Right cardiac atrium (tissue), 5 donors: ENCODE data around the gene GIMAP8. TPM values are rescaled to one million over a fixed set of nuclear protein-coding genes. Genes with fewer than 3 reads are reported as not detected.
A peak's percentile ranks its signal among the peaks of the same experiment; 100 is the strongest.

ENCODE experiments used
- ATAC-seq, 2 donors: fragments of 200-7000 bp; cut with Tn5 transposase; one replicate each; pipeline versions ENCODE4 v1.8.0 to v1.9.1; 2020; ENCODE audit warnings: moderate library complexity in 2 of 2, mild to moderate bottlenecking in 1 of 2
- DNase-seq, 3 donors: peaks; one replicate each; pipeline ENCODE4 v3.0.0-alpha.2; 2020
- H3K27ac ChIP-seq: one replicate; pipeline ENCODE4 v1.5.1; 2013; ENCODE audit warnings: mild to moderate bottlenecking, low read length, control low read depth, moderate library complexity
- H3K27me3 ChIP-seq: one replicate; pipeline ENCODE4 v1.6.1; 2013; ENCODE audit not compliant: control insufficient read depth, insufficient read depth
- H3K4me1 ChIP-seq: one replicate; pipeline ENCODE4 v1.6.1; 2013; ENCODE audit warnings: low read length; ENCODE audit not compliant: control insufficient read depth, insufficient read depth
- H3K4me3 ChIP-seq: one replicate; pipeline ENCODE4 v1.5.1; 2013; ENCODE audit warnings: low read length, control low read depth
- H3K9me3 ChIP-seq: one replicate; pipeline ENCODE4 v1.6.1; 2013; ENCODE audit warnings: low read length; ENCODE audit not compliant: control insufficient read depth
- WGBS: extraction: QIAGEN DNeasy Blood & Tissue Kit; methylation state at CpG from one replicate; pipeline ENCODE4 v1.1.7; 2013; 5-methylcytosine and 5-hydroxymethylcytosine counted together
- intact Hi-C, 4 donors: fragments of 100-400 bp; cut with DNase I; formaldehyde crosslinking; loops; one replicate each; pipeline versions ENCODE4 v1.11.0 to v1.14.0; 2022 to 2023
- polyA plus RNA-seq: library from polyadenylated mRNA; stranded (reverse); fragments of 200-250 nt; gene quantifications from one replicate; pipeline ENCODE4 v1.2.3, GENCODE V29; 2013
- total RNA-seq, 4 donors: library from RNA; stranded (reverse); fragmentation: NEBNext Ultra II Directional; extraction: Animal tissue kit (Norgen Biotek cat#: 25700); gene quantifications; one replicate each; pipeline ENCODE4 v1.2.1, GENCODE V29; 2021
- donor health status: healthy with polysubstance abuse.
- donor health status: DM: no; HTN: yes; CAD: no.
- donor health status: DM: no; HTN: no; CAD: no.
- donor health status: DM: no; HTN: yes; CAD: no; lungs with severe emphysema.
- donor health status: DM: yes; HTN: yes; CAD: no.

GIMAP8 gene
- total and polyA plus RNA-seq, 5 donors = 11.4 to 21.0 (median 12.2) TPM

GRCh38 chr7:150442811-150443210 lies 7.6 kb upstream of the GIMAP8 start:
- no peak for DNase-seq
- Histone ChIP-seq H3K27me3 (no peaks in the 10 kb centered on the region), H3K4me3 (no peak overlapping the region), H3K4me1 (no peaks in the 10 kb centered on the region), H3K9me3 (peaks cover 3% of the 10 kb centered on the region), H3K27ac (no peak overlapping the region)
- ATAC-seq = no peak
- intact Hi-C loops = no loop called here
- 97% methylated on average over 20 of the region's 20 CpGs for WGBS

- H3K4me1 ChIP-seq = no peaks in the 10 kb centered on the region
- H3K27me3 ChIP-seq = no peaks in the 10 kb centered on the region
- 81% methylated on average over 18 of the region's 18 CpGs for WGBS
- intact Hi-C loops = no loop called here
- no peak for DNase-seq
- H3K27ac ChIP-seq = no peak overlapping the region
- no peak overlapping the region for H3K4me3 ChIP-seq
- ATAC-seq = no peak
- H3K9me3 ChIP-seq = peaks cover 3% of the 10 kb centered on the region
Observed at GRCh38 chr7:150443793-150444540, 6.5 kb upstream of the GIMAP8 start.

GRCh38 chr7:150444674-150445365 lies 5.6 kb upstream of the GIMAP8 start:
- Histone ChIP-seq H3K27ac (no peak overlapping the region), H3K27me3 (no peaks in the 10 kb centered on the region), H3K4me1 (peaks cover 3% of the 10 kb centered on the region), H3K9me3 (peaks cover 3% of the 10 kb centered on the region), H3K4me3 (no peak overlapping the region)
- intact Hi-C loops = loop anchor here in 2 of 4 donors (5.0 kb wide), 1 partner anchor 312 kb away; no protein-coding TSS in a partner anchor
- WGBS = 81% methylated on average over 7 of the region's 7 CpGs
- ATAC-seq = no peak
- no peak for DNase-seq

GRCh38 chr7:150446288-150446938 lies 4.0 kb upstream of the GIMAP8 start:
- Histone ChIP-seq H3K27me3 (no peaks in the 10 kb centered on the region), H3K4me1 (peaks cover 3% of the 10 kb centered on the region), H3K9me3 (peaks cover 3% of the 10 kb centered on the region), H3K4me3 (no peak overlapping the region), H3K27ac (no peak overlapping the region)
- WGBS = 92% methylated on average over 2 of the region's 2 CpGs
- no peak for DNase-seq
- ATAC-seq = no peak
- intact Hi-C loops = loop anchor here in 2 of 4 donors (5.0 kb wide), 1 partner anchor 311 kb away; no protein-coding TSS in a partner anchor

GRCh38 chr7:150447966-150448788 lies 2.3 kb upstream of the GIMAP8 start:
- Histone ChIP-seq H3K9me3 (no peaks in the 10 kb centered on the region), H3K27me3 (no peaks in the 10 kb centered on the region), H3K4me1 (peaks cover 4% of the 10 kb centered on the region), H3K4me3 (no peak overlapping the region), H3K27ac (no peak overlapping the region)
- 79% methylated on average over 32 of the region's 32 CpGs for WGBS
- ATAC-seq = no peak
- intact Hi-C loops = loop anchor here in 3 of 4 donors (2.0 to 5.0 kb wide), 2 partner anchors 183 to 309 kb away; no protein-coding TSS in a partner anchor
- peak in 1 of 3 donors; percentile 58 for DNase-seq

GRCh38 chr7:150448789-150449147 lies 1.7 kb upstream of the GIMAP8 start:
- Histone ChIP-seq H3K27me3 (no peaks in the 10 kb centered on the region), H3K4me1 (peaks cover 5% of the 10 kb centered on the region), H3K27ac (no peak overlapping the region), H3K4me3 (no peak overlapping the region), H3K9me3 (no peaks in the 10 kb centered on the region)
- ATAC-seq = peak; percentile 53 to 56
- intact Hi-C loops = loop anchor here in 3 of 4 donors (2.0 to 5.0 kb wide), 2 partner anchors 182 to 309 kb away; no protein-coding TSS in a partner anchor
- DNase-seq = peak; percentile 74 to 92 (median 88)
- under 1% methylated on average over 6 of the region's 6 CpGs for WGBS

GRCh38 chr7:150449206-150449952 lies 1.1 kb upstream of the GIMAP8 start:
- no peaks in the 10 kb centered on the region for H3K27me3 ChIP-seq
- H3K4me3 ChIP-seq = no peak overlapping the region
- WGBS = 72% methylated on average over 11 of the region's 11 CpGs
- DNase-seq (no peak), ATAC-seq (no peak)
- H3K4me1 ChIP-seq = peaks cover 5% of the 10 kb centered on the region
- intact Hi-C loops = loop anchor here in 3 of 4 donors (2.0 to 5.0 kb wide), 2 partner anchors 181 to 308 kb away; no protein-coding TSS in a partner anchor
- peak overlapping the region; percentile 69 for H3K27ac ChIP-seq
- no peaks in the 10 kb centered on the region for H3K9me3 ChIP-seq

GRCh38 chr7:150451097-150451793 lies 815 bp downstream of the GIMAP8 start:
- intact Hi-C loops = loop anchor here in 1 of 4 donors (2.0 to 10.0 kb wide), 2 partner anchors 114 to 304 kb away; partner anchors contain the start of gene GIMAP4
- peaks cover 5% of the 10 kb centered on the region for H3K4me1 ChIP-seq
- WGBS = 48% methylated on average over 19 of the region's 19 CpGs
- H3K27me3 ChIP-seq = no peaks in the 10 kb centered on the region
- DNase-seq (peak; percentile 60 to 81 (median 81)), ATAC-seq (peak; percentile 71 to 77)
- peak overlapping the region; percentile 63 for H3K27ac ChIP-seq
- peak overlapping the region; percentile 15 for H3K4me3 ChIP-seq
- no peaks in the 10 kb centered on the region for H3K9me3 ChIP-seq

- WGBS = 54% methylated on average over 8 of the region's 8 CpGs
- peak in 1 of 3 donors; percentile 70 for DNase-seq
- Histone ChIP-seq H3K4me1 (peaks cover 5% of the 10 kb centered on the region), H3K4me3 (peak overlapping the region; percentile 15), H3K9me3 (no peaks in the 10 kb centered on the region), H3K27ac (peak overlapping the region; percentile 63), H3K27me3 (no peaks in the 10 kb centered on the region)
- intact Hi-C loops = loop anchor here in 1 of 4 donors (2.0 to 10.0 kb wide), 2 partner anchors 113 to 303 kb away; partner anchors contain the start of gene GIMAP4
- ATAC-seq = peak in 1 of 2 donors; percentile 33
Observed at GRCh38 chr7:150451833-150452461, 1.5 kb downstream of the GIMAP8 start.
